Activated CD8-positive, alpha-beta T cell treated with anti-CD3 and anti-CD28 coated beads for 36 hours (primary cell): Measurements from ENCODE around the gene PIGC. TPM values are rescaled to one million over a fixed set of nuclear protein-coding genes. Genes with fewer than 3 reads are reported as not detected.

Experiments
- ATAC-seq: fragments of 200-7000 bp; cut with Tn5 transposase; one replicate; pipeline ENCODE4 v1.10.0; 2021; ENCODE audit warnings: mild to moderate bottlenecking, moderate library complexity
- CTCF ChIA-PET: fragments of 350-600 bp; sonication (Branson Sonifier 250); formaldehyde crosslinking; loops from one replicate; lab custom pipeline; 2021; ENCODE audit warnings: antibody characterized with exemption; lab: Charles Lee
- POLR2A ChIA-PET: fragments of 350-600 bp; sonication (Branson Sonifier 250); formaldehyde crosslinking; loops from one replicate; lab custom pipeline; 2021; ENCODE audit warnings: antibody characterized with exemption; lab: Charles Lee
- DNase-seq: peaks from one replicate; pipeline ENCODE4 v3.0.0-alpha.2; 2020
- H3K27ac Mint-ChIP-seq: one replicate; pipeline ENCODE4 v1.8.0; 2021; ENCODE audit warnings: mild to moderate bottlenecking, mixed read lengths
- H3K27me3 Mint-ChIP-seq: one replicate; pipeline ENCODE4 v1.8.0; 2021; ENCODE audit warnings: mixed read lengths
- H3K36me3 Mint-ChIP-seq: one replicate; pipeline ENCODE4 v1.8.0; 2021; ENCODE audit warnings: low read depth, mixed read lengths
- H3K4me1 Mint-ChIP-seq: one replicate; pipeline ENCODE4 v1.8.0; 2021; ENCODE audit warnings: low read depth, mixed read lengths
- H3K4me3 Mint-ChIP-seq: one replicate; pipeline ENCODE4 v1.8.0; 2021; ENCODE audit warnings: mild to moderate bottlenecking, moderate library complexity, mixed read lengths
- H3K9me3 Mint-ChIP-seq: one replicate; pipeline ENCODE4 v1.8.0; 2021; ENCODE audit warnings: mixed read lengths
- intact Hi-C: fragments of 100-400 bp; cut with micrococcal nuclease; formaldehyde crosslinking; loops from one replicate; pipeline ENCODE4 v1.10.0; 2022
- total RNA-seq, 2 experiments: library from RNA; stranded (reverse); gene quantifications; one replicate each; pipeline ENCODE4 v1.2.3, GENCODE V29; 2021
- TF ChIP-seq, protein P1 (sequence below): fragments of 200-600 bp; IDR thresholded peaks from one replicate; pipeline ENCODE4 v1.8.0; 2022; ENCODE audit warnings: antibody characterized with exemption, mild to moderate bottlenecking

PIGC gene
- total RNA-seq, 2 experiments from 2014 or later = 17.8 to 19.5 TPM

- DNase-seq = no peak
- ATAC-seq = no peak
- POLR2A ChIA-PET = no interaction called here
- Mint-ChIP-seq H3K9me3 (no peaks in the 10 kb centered on the region), H3K27me3 (no peaks in the 10 kb centered on the region), H3K27ac (no peak overlapping the region), H3K36me3 (no peaks in the 10 kb centered on the region), H3K4me3 (no peak overlapping the region), H3K4me1 (peaks cover 77% of the 10 kb centered on the region)
- CTCF ChIA-PET = interaction anchor here (1.0 to 7.8 kb wide), 5 partner anchors 16 to 395 kb away, joined by 3 to 41 read pairs (median 10); no protein-coding TSS in a partner anchor
- intact Hi-C loops = loop anchor here (5.0 to 10.0 kb wide), 5 partner anchors 40 to 393 kb away; no protein-coding TSS in a partner anchor
- TF ChIP-seq, protein P1, sequence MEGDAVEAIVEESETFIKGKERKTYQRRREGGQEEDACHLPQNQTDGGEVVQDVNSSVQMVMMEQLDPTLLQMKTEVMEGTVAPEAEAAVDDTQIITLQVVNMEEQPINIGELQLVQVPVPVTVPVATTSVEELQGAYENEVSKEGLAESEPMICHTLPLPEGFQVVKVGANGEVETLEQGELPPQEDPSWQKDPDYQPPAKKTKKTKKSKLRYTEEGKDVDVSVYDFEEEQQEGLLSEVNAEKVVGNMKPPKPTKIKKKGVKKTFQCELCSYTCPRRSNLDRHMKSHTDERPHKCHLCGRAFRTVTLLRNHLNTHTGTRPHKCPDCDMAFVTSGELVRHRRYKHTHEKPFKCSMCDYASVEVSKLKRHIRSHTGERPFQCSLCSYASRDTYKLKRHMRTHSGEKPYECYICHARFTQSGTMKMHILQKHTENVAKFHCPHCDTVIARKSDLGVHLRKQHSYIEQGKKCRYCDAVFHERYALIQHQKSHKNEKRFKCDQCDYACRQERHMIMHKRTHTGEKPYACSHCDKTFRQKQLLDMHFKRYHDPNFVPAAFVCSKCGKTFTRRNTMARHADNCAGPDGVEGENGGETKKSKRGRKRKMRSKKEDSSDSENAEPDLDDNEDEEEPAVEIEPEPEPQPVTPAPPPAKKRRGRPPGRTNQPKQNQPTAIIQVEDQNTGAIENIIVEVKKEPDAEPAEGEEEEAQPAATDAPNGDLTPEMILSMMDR = no peak
Measured at GRCh38 chr1:172397633-172398032, 46.2 kb downstream of the PIGC start.

DNA sequence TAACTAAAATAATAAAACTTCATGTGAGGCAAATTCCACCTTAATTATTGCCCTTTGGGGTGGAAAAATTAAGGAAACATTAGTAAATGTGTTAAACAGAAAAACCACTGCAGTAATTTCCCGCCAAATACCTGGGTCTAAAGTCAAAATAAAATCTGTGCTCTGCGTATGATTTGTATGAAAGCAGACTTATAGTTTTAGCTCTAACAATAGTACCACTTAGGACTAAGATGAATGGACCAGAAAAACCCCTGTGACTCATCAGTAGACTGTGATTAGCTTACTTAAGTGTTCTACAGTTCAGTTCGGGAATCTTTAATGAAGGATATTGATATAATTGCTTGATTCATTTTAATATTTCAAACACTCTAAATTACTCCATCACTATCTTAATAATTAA, 46.6 kb downstream of the PIGC start:
- peak; percentile 6 for DNase-seq
- intact Hi-C loops = loop anchor here (5.0 to 10.0 kb wide), 5 partner anchors 40 to 392 kb away; no protein-coding TSS in a partner anchor
- ChIA-PET CTCF (interaction anchor here (1.0 to 2.2 kb wide), 2 partner anchors 39 to 308 kb away, joined by 3 to 10 read pairs; no protein-coding TSS in a partner anchor), POLR2A (no interaction called here)
- Mint-ChIP-seq H3K4me3 (no peak overlapping the region), H3K27ac (no peak overlapping the region), H3K36me3 (no peaks in the 10 kb centered on the region), H3K4me1 (peaks cover 77% of the 10 kb centered on the region), H3K9me3 (no peaks in the 10 kb centered on the region), H3K27me3 (no peaks in the 10 kb centered on the region)
- TF ChIP-seq, protein P1 = no peak
- ATAC-seq = no peak

GRCh38 chr1:172395576-172395975, 48.3 kb downstream of the PIGC start:
- CTCF ChIA-PET = interaction anchor here (1.4 to 2.3 kb wide), 4 partner anchors 37 to 393 kb away, joined by 4 to 11 read pairs (median 6); no protein-coding TSS in a partner anchor
- Mint-ChIP-seq H3K9me3 (no peaks in the 10 kb centered on the region), H3K4me1 (peaks cover 81% of the 10 kb centered on the region), H3K4me3 (no peak overlapping the region), H3K27me3 (no peaks in the 10 kb centered on the region), H3K36me3 (no peaks in the 10 kb centered on the region), H3K27ac (peak overlapping the region; percentile 85)
- intact Hi-C loops = loop anchor here (5.0 to 10.0 kb wide), 5 partner anchors 38 to 391 kb away; no protein-coding TSS in a partner anchor
- ATAC-seq (no peak), DNase-seq (no peak)
- POLR2A ChIA-PET = interaction anchor here (1.0 to 3.0 kb wide), 2 partner anchors 37 to 236 kb away, joined by 3 to 17 read pairs; no protein-coding TSS in a partner anchor
- TF ChIP-seq, protein P1 = no peak

DNA sequence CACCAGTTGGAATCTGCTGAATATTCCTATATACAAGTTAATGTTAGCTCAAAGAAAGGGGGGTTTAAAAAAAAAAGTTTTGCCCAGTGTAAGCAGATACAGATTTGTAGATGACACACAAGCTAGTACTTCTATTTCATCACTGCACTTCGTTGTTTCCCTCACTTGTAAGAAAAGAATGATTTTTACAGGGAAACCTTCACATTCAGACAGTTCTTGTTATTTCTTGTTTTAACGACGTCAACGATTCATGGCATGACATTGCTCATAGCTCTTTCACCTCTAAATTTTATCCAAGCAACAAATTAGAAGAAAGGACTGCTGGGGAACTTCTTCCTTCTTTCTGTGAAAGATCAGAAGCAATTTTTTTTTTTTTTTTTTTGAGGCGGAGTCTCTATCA, 49.1 kb downstream of the PIGC start:
- CTCF ChIA-PET = interaction anchor here (0.7 to 2.3 kb wide), 12 partner anchors 10 to 750 kb away, joined by 3 to 11 read pairs (median 4); no protein-coding TSS in a partner anchor
- Mint-ChIP-seq H3K4me1 (peaks cover 73% of the 10 kb centered on the region), H3K9me3 (no peaks in the 10 kb centered on the region), H3K36me3 (no peaks in the 10 kb centered on the region), H3K4me3 (peak overlapping the region; percentile 56), H3K27me3 (no peaks in the 10 kb centered on the region), H3K27ac (peak overlapping the region; percentile 85)
- TF ChIP-seq, protein P1 = no peak
- intact Hi-C loops = loop anchor here (5.0 to 10.0 kb wide), 5 partner anchors 38 to 390 kb away; no protein-coding TSS in a partner anchor
- POLR2A ChIA-PET = interaction anchor here (0.6 to 3.0 kb wide), 6 partner anchors 10 to 100 kb away, joined by 3 to 17 read pairs (median 4); no protein-coding TSS in a partner anchor
- DNase-seq = no peak
- no peak for ATAC-seq
